GM21526 (cell line): Measurements from ENCODE around the gene BEST1.

ENCODE experiments used
- ATAC-seq: cut with Tn5 transposase; IDR thresholded peaks from one replicate; pipeline ENCODE4 v1.9.1; 2021; ENCODE audit warnings: moderate library complexity; ENCODE audit not compliant: unreplicated experiment, low FRiP score

The BEST1 gene

DNA sequence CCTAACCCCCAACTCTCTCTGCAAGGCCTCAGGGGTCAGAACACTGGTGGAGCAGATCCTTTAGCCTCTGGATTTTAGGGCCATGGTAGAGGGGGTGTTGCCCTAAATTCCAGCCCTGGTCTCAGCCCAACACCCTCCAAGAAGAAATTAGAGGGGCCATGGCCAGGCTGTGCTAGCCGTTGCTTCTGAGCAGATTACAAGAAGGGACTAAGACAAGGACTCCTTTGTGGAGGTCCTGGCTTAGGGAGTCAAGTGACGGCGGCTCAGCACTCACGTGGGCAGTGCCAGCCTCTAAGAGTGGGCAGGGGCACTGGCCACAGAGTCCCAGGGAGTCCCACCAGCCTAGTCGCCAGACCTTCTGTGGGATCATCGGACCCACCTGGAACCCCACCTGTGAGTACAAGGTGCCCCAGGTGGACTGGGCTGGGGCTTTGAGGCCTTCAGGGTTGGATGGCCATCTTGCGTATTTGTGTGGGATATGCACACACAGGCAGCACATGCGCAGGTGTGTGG is at the start of gene BEST1:
BEST1 (plus strand) TSS at position 317 of the 513 bp plus-strand sequence. CDS start 1,456 bp downstream, outside the sequence.
- no peak for ATAC-seq

DNA sequence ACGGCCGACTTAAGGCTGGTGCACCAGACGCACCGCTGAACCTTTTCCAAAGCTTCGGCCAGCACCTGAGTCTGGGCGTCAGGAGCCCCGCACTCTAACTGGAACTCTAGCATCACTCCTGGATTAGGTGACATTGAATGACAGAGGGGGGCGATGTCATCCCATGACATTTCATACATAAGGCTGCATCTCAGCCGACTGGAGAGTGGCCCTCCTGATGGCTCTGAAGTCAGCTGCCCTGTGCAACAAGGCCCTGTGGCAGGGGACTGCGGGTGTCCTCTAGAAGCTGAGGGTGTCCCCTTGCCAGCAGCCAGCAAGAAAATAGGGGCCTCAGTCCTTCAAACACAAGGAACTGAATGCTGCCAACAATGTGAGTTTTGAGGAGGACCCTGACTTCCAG is 48.8 kb upstream of the BEST1 start:
- ATAC-seq: no peak

DNA sequence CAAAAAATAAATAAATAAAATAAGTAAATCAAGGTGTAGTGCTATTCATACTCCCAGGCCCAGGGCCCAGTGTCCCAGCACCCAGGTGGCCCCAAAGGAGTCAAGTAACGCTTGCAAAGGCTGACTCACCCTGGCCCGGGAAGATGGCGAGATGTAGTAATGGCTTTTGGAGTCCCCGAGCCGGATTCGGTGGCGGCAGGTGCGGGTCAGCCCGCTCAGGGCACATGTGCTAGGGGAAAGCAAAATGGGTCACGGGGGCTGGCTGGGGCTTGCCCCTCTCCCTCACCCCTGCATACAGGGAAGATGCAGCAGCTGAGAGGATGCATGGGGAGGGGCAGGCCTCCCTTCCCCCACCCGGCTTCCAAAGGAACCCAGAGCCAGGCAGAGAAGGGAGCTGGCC is 47.8 kb upstream of the BEST1 start:
- no peak for ATAC-seq

DNA sequence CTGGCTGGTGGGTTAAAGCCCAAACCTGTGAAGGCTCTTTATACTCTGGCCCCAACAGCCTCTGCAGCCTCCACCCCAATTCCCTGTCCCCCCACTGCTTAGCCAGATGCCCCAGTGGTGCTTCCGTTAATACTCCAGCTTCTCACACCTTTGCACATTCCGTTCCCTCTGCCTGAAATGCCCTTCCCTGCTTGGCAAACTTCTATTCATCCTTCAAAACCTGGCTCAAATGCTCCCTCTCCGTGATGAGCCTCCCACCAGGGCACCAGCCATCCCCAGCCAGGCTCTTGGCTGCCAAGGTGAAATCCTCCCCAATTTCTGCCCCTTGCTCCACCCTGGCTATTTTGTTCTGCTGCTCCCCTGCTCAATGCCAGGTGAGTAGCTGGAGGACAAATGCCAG is 46.3 kb upstream of the BEST1 start:
- ATAC-seq: no peak

DNA sequence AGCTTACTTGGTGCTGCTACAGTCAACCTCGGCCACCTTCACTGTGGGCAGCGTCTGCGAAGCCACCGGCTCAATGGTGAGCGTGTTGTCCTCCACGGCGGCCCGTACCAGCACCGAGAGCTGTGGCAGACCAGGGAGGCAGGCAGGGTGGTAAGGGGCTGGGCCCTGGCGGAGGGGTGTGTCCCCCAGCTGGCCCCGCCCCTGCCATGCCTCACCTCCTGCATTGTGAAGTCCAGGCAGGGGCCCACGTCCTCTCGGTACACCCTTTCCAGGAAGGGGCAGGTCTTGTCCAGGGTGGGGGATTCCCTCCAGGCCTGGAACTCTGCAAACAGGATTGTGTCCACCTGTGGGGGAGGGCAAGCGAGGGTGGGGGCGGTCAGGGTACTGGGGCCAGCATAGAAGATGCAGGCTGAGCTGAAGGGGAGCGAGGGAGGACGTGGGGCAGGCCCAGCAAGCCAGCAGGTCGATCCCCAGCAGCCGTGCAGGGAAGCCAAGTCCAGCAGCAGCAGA is 45.6 kb upstream of the BEST1 start:
- no peak for ATAC-seq

DNA sequence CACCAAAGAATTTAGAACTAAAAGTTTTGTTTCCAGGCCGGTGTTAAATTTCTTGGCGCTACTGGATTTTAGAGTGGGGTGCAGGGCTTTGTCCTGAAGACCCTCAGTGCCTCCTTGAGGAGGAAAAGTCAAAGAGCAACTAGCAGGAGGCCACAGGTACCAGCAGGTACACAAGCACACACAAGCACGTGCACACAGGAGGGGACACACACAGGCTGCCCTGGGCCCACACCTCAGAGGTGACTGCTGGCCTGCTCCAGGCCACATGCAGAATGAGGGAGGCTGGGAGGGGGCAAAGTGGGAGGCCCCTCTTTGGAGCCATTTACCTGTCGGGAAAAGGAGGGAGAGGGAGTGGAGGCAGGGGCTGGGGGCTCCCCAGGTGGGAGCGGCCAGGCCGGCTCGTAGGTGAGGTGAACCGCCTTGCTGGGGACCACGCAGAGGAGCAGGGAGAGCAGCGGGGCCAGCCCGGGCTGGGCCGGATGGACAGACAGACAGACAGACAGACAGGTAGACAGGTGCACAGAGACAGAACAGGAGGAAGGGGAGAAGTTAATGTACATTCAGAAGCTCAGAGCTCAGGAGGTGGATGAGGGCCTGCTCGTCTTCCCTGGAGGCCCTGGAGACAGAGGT is 45.0 kb upstream of the BEST1 start:
- ATAC-seq: no peak

DNA sequence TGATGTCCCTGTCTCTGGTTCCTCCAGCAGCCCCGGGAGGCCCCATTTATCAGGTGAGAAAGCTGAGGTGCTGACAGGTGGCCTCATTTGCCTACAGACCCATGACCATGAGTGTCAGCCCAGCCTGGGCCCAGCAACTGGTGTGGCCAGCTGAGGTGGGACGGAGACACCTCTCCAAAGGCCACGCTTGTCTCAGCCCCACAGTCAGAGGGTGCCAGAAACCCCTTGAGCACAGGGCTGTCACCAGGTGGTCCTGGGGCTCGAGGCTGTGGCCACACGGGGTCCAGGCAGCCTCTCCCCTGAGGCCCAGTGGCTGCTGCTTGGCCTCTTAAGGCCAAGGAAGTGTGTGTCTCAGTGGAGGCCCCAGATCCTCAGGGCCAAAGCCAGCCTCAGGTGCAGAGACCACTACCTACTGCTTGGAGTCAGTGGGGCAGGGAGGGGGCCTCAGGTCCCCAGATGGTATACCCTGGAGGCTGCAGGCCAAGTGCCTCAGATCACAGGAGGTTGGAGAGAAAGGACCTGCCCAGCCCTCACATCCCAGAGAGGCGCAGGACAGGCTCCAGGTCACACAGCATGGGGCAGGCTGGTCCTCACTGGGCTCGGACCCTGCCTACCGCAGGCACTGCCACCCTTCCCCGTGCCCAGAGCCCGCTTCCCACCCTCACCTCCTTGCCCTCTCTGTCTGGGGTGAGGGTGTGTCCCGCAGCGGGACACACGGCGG is 44.2 kb upstream of the BEST1 start:
- no peak for ATAC-seq

DNA sequence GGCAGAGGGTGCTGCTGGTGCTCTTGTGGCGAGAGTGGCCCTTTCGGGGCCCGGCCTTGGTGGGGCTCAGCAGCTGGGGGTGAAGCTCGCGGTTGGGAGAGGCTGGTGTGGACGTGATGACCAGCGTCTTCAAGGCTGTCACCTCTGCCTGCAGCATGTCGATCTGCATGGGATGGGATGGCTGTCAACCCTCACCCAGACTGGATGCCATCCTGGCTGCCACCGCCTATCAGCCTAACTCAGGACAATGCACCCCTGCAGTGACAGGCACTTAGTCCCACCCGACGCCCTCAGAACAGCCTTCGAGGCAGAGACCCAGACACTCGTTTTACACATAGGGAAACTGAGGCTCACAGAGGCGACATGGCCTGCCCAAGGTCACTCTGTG is 43.6 kb upstream of the BEST1 start:
- ATAC-seq: no peak

DNA sequence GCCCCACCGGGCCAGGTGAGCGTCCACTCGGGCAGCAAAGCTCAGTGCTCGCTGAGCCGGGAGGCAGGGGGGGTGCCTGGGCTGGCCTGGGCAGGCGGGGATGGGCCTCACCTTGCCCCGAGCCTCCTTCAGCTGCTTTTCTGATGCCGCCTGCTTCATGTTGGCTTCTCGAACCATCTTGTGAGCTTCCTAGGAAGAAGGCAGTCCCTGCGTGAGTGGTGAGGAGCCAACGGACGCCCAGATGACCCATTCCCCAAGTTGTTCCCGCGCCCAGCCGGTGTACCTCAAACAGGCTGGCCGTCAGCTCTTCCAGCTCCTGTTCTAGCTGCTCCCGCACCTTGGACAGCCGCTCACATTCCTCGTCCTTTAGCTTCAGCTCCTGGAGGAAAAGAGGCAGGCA is 42.9 kb upstream of the BEST1 start:
- no peak for ATAC-seq

DNA sequence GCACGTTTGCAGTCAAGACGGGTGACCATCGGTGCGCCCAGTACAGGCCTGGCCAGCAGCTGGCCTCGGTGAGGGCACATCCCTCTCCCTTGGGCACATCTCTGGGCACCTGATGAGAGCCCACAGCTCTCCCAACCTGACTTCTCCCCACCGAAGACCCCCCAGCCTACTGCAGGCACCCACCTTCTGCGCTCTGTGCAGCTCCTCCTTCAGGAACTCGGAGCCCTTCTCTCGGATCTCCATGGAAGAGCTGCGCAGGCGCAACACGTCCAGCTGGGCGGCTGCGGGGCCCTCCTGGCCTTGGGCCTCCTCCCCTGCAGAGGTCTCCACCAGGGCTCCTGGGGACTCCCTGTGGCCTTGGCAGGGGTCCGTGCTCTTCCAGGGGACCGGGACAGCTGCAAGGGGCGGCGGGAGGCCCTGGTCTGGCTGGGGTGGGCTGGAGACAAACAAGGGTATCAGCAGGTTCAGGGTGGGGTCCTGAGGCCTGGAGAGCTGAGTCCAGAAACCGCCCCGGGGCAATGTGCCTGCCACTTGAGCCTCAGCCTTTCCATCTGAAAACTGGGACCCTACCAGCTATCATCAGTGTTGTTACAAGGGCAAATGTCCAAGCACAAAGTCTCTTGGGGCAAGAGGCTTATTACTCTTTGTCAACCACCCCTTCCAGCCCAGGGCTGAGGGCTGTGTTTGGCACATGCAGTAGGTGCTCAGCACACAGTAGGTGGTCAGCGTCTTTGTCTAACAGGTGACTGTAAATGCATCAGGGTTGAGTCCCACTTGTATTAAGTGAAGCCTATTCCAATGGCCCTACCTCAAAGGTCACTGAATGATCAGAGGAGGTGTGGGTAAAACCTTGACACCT is 42.1 kb upstream of the BEST1 start:
- ATAC-seq: no peak

DNA sequence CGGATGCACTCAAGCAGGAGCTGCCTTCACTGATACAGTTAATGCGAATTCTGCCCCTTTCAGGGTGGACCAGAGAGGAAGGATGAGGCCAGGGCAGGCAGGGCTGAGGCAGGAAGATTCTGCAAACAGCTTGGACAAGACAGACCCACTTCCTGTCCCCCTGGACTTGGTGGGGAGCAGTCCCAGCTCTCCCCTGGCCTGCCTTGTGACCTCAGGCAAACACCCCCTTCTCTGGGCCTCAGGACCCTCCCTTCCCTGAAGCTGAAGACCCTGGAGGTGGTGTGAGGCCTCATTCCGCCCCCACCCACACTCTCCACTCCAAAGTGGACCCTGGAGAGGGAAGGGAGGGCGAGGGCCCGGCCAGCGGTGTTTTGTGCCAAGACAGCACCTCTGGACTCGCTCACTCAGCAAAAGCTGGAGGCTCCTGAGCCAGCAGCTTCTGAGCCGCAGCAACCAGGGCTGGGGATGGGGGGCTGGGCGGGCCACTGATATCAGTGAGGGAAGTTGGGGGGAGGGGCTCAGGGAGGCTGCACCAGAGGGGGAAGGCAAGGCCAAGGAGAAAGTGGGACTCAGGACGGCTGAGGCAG is 41.3 kb upstream of the BEST1 start:
- ATAC-seq: no peak

DNA sequence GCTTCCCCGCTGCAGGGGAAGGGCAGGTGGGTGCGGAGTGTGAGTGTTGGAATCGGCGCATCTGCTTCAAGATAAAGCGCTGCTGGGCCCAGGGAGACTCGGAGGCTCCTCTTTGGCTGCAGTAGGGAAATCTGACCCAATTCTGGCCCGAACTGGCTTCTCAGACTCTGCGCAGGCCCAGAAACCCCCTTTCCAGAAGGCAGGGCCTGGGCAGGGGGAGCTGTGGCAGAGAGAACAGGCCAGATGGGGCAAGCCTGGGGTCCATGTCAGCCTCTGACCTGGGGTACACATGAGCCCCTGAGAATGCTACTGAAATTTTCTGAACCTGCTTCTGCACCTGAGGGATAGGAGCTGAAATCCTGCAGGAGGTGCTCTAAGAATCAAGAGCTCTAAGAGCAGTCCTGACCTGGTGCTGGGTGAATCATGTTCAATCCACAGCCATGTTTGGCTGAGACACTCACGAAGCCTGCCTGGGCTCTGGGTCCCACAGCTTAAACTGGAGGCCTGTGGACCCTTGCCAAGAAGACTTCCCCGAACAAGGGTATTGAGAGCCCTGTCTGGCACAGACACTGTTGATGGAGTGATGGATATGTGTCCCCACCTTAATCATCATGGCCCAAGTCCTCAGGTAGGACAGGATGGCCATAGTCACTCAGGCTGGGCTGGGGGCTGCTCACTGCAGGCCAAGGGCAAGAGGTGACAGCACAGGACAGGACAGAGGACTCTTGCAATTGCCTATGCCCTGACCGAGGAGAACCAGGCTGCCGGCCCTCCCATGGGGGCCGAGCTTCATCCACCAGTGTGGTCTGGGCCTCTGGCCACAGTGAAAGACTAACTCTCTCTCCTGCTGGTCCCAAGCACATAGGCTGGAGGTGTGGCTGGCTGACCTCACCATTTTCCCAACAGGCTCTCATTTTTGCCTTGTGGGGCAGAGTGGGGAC is 39.7 kb upstream of the BEST1 start:
- ATAC-seq: no peak

DNA sequence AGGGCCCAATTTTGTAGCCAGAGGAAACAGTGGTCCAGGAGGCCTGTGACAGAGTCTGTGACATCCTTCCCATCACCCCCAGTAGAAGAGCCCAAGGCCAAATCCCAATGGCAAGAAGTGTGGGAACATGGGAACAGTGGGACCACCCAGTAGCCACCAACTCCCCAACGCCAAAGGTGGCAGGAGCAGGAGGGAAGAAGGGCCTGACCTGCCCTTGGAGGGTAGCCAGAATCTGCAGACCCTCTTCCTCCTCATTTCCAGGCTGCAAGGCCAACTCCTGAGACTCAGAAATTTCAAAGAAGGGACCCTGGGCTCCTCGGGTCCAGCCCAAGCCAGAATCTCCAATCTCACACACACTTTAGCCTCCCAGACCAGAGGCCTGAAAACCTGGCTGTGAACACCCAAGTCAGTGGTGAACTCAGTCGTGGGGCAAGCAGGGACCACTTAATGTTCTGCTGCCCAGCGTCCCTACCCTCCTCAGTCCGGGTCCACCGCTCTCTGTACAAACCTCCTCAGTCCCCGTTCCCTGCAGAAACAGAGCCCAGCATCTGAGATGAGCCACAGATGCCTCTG is 38.9 kb upstream of the BEST1 start:
- ATAC-seq: no peak

DNA sequence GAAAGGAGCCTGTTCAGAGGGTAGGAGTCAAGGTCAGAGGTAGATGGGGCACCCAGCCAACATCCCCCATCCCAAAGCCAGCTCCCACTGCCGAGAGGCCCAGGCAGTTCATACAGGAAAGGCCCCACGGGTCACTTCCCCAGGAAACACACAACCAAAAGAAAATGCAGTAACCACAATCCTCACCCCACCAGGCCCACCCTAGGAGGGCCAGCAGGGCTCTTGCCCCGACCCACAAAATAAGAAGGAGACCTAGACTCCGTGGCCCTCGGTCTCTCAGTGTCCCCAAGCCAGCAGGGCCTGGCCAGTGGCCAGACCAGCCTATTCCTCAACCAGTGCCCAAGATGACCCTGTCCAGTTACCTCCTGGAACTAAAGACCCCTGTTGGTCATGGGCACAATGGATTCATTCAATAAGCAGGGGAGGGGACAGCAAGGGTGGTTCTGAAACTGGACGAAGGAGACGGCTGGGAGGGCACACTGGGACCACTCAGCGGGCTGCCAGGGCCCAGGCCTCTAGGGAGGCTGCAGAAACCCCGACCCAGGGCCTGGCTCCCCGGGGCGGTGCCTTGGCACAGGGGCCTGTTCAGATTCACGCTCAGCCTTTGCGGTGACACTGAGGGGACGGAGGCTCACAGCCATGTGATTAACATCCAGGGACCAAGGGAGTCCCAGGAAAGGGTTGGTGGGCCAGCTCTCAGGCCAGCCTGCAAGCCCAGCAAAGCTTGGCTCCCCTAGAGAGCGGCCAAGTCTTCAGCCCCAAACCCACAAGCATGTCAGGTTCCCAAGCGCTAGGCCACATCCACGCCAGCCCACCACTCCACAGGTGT is 38.2 kb upstream of the BEST1 start:
- no peak for ATAC-seq

DNA sequence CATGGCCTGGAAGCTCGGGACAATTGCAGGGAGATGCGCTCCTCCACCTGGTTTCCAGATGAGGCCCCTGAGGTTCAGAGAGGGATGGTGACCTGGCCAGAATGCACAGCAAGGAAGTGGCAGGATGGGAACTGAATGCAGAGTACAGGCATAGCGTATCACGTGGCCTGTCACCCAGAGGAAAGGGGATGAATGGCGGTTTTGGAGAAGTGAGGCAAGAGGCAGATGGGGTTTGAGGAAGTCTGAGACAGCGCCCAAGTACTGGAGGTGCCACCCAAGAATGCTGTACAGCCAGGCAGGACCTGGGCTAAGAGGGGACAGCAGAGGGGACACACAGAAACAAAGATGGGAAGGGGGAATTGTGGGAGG is 37.6 kb upstream of the BEST1 start:
- no peak for ATAC-seq

DNA sequence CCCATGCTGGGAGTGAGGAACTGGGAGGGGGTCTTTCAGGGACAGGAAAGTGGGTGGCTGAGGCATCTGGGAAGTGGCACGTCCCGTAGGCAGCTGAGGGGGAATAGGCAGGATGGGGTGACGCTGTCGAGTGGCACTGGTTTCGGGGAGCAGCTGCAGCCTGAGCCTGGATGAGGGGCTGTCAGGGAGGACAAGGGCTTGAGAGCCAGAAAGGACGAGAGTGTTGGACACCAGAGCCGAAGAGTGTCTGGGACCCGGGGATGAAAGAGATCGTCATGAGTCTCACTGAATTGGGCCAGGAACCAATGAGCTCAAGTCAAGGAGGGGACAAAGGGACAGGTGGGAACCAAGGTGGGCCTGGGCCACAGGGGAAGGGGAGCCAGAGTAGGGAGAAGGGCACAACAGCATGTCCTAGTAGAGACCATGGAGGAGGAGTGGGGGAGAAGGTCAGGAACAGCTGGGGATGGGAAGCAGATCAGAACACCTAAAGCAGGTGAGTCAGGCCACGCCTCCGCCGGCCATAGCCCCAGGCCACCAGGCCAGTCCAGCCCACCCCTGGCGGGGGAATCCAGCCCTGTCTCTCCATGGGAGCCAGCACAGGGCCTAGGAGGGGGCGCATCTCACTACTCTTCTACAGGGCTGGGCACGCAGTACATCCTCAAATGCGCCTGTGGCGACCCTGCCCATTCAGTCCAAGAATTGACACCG is 37.0 kb upstream of the BEST1 start:
- no peak for ATAC-seq

DNA sequence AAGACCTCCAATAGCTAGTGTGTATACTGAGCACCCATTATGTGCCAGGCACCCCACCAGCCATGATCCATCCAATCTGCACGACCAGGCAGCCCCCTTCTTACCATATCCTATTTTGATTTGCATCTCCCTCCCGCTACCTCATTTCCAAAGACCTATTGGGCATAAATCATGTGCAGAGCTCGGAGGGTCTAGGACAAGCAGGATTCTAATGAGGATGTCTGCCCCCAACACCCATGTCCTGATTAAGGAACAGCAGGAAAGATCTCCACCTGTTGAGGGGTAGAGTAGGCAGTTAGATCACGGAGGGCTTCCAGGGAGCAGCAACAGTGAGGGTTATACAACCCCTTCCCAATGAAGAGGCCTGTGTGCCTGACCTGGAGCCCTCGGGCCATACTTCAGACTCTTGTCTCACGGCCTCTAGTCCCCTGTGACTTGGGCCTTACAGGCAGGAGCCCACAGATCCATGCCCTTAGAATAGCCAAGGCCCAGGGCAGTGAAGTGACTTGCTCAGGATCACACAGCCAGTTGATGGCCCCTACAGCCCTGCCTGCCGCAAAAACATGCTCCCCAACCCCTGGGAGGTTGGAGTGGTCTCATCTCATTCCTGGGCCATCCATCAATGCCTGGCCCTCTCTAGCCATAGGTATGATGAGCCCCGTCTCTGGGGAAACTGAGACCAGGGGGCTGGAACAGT is 36.3 kb upstream of the BEST1 start:
- no peak for ATAC-seq
